ENCODE data around the gene PLTP.

The PLTP gene

DNA sequence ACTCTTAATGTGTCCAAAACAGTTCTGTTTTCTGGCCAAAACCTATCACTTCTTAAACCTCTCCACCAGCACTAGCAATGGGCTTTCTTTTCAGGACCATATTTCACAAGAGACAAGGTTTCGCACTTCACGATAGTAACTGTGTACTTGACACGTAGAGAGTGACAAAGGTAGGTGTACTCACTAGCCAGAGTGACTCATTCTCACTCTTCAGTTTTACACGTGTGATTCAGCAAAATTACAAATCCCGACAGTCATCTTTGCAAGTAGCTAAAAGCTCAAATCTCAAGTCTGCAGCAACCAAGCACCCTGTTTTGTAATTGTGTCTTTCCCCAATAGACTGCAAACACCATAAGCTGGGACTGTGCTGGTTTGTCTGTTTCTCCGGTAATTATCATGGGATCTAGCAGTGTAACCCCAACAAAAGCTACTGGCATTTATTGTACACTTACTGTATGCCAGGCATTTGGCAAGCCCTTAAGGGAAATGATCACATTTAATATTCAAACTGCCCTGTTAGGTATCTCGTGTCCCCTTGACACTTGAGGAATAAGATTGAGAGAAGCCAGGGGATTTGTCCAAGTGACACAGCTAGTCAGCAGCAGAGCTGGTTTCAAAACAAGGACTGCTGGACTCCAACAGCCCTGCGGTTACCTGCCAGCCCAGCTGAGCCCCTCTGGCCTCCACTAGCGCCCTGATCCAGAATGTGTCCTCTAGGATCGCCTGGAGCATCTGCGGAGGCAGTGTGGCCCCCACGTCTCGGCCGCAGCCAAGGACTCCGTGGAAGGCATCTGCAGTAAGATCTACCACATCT lies 32.4 kb upstream of the PLTP start:
- no peak for DNase-seq (ENCODE audit: low read depth)
- in situ Hi-C loops (cut with HindIII; ENCODE audit: low sequenced_read_pairs): loop anchor here (5.0 kb wide), 1 partner anchor 57 kb away; the partner anchor contains the start of gene SPATA25
- no peak overlapping the region for H3K4me3 ChIP-seq (ENCODE audit: low read depth, low read length)
- TF ChIP-seq, protein P1, sequence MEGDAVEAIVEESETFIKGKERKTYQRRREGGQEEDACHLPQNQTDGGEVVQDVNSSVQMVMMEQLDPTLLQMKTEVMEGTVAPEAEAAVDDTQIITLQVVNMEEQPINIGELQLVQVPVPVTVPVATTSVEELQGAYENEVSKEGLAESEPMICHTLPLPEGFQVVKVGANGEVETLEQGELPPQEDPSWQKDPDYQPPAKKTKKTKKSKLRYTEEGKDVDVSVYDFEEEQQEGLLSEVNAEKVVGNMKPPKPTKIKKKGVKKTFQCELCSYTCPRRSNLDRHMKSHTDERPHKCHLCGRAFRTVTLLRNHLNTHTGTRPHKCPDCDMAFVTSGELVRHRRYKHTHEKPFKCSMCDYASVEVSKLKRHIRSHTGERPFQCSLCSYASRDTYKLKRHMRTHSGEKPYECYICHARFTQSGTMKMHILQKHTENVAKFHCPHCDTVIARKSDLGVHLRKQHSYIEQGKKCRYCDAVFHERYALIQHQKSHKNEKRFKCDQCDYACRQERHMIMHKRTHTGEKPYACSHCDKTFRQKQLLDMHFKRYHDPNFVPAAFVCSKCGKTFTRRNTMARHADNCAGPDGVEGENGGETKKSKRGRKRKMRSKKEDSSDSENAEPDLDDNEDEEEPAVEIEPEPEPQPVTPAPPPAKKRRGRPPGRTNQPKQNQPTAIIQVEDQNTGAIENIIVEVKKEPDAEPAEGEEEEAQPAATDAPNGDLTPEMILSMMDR (IDR thresholded peaks at IDR 0.05; ENCODE audit: low read depth, low read length, missing control alignments): no peak

DNA sequence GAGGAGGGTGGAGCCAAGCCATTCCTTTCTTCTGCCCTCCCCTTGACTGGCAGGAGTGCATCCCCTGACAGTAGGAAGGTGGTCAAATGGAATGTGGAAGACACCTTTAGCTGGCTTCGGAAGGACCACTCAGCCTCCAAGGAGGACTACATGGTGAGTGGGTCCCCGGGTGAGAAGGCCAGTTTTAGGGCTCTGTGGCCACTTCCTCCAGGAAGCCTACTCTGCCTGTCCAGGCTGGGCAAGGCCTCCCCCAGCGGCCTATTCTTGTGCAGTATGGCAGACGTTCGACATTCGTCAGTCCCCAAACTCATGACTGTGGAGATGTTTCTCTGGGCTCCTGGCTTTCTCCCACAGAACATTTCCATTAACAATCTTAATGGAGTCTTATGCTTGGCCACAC lies 31.7 kb upstream of the PLTP start:
- no peak overlapping the region for H3K4me3 ChIP-seq (ENCODE audit: low read depth, low read length)
- in situ Hi-C loops (cut with HindIII; ENCODE audit: low sequenced_read_pairs): loop anchor here (5.0 kb wide), 1 partner anchor 56 kb away; the partner anchor contains the start of gene SPATA25
- DNase-seq (ENCODE audit: low read depth): no peak
- TF ChIP-seq, protein P1 (IDR thresholded peaks at IDR 0.05; ENCODE audit: low read depth, low read length, missing control alignments): no peak

DNA sequence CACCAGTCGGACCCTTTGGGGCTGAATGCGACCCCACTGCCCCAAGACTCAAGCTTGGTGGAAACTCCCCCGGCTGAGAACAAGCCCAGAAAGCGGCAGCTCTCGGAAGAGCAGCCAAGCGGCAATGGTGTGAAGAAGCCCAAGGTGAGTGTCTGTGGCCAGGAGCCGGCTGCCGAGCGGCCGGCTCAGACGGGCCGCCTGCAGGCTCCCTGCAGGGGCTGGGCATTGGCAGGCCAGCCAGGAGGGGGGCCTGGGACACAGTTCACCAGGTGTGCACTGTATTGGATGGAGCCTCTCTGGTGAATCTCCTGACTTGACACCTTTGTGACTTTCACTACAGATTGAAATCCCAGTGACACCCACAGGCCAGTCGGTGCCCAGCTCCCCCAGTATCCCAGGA lies 28.5 kb upstream of the PLTP start:
- in situ Hi-C loops (cut with HindIII; ENCODE audit: low sequenced_read_pairs): loop anchor here (5.0 kb wide), 1 partner anchor 53 kb away; the partner anchor contains the start of gene SPATA25
- TF ChIP-seq, protein P1 (IDR thresholded peaks at IDR 0.05; ENCODE audit: low read depth, low read length, missing control alignments): no peak
- H3K4me3 ChIP-seq (ENCODE audit: low read depth, low read length): no peak overlapping the region
- no peak for DNase-seq (ENCODE audit: low read depth)

DNA sequence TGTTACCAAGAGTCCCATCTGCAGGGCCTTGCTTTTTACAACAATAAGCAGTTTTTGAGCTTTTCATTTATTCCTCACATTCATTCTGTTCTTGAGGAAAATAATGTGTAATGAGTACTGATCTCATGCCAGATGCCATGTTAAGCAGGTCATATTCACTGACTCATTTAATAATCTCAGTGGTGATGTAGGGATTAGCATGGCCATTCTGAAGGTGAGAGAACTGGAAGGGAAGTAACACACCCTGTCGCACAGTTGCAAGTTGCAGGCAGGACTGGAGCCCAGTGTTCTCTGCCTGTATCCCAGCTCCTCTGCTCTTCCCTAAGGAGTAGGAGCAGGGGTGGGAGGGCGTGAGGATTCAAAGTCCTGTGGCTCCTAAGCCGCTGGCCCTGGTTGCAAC lies 28.1 kb upstream of the PLTP start:
- in situ Hi-C loops (cut with HindIII; ENCODE audit: low sequenced_read_pairs): loop anchor here (5.0 kb wide), 1 partner anchor 53 kb away; the partner anchor contains the start of gene SPATA25
- TF ChIP-seq, protein P1 (IDR thresholded peaks at IDR 0.05; ENCODE audit: low read depth, low read length, missing control alignments): no peak
- DNase-seq (ENCODE audit: low read depth): no peak
- H3K4me3 ChIP-seq (ENCODE audit: low read depth, low read length): no peak overlapping the region

DNA sequence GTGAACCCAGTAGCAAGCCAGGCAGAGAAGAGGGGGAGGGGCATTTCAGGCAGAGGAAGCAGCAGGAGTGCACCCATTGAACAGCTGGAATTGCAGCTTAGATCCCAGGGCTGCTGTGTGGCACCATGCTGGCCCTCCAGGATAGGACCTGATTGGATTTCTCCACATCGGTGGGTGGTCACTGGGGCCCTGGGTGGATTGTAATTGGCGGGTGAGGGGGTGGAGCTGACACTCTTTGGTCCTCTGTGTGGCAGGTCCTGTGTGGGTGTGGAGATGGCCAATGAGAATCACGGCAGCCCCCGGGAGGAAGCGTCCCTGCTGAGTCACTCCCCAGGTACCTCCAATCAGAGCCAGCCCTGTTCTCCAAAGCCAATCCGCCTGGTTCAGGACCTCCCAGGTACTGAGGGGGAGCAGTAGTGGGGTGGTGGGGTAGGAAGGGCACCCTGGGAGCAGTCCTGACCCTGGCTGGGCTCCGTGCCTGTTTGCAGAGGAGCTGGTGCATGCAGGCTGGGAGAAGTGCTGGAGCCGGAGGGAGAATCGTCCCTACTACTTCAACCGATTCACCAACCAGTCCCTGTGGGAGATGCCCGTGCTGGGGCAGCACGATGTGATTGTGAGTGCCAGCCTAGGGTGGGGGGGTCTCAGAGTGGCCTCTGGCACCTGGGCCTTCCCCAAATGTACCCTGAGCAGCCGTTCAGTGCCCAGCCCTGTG lies 26.9 kb upstream of the PLTP start:
- no peak overlapping the region for H3K4me3 ChIP-seq (ENCODE audit: low read depth, low read length)
- DNase-seq (ENCODE audit: low read depth): no peak
- in situ Hi-C loops (cut with HindIII; ENCODE audit: low sequenced_read_pairs): no loop called here
- TF ChIP-seq, protein P1 (IDR thresholded peaks at IDR 0.05; ENCODE audit: low read depth, low read length, missing control alignments): no peak

DNA sequence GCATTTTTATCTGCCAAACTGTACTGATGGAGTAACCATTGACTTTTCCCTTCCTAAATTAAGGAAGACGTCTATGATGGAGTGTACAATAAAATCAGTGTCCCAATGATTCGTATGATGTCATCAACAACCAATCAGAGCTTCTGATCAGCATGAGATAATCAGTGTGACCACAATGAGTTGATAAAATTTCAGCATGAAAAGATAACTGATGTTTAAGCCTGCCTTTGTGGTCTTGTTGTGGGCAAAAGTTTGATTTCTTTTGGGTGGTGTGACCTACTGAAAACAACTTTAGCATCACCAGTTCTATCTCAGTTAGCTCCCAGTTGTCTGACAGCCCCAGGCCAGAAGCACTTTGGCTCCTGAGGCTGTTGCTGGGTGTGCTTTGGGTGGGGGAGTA lies 25.8 kb upstream of the PLTP start:
- H3K4me3 ChIP-seq (ENCODE audit: low read depth, low read length): no peak overlapping the region
- in situ Hi-C loops (cut with HindIII; ENCODE audit: low sequenced_read_pairs): no loop called here
- no peak for DNase-seq (ENCODE audit: low read depth)
- TF ChIP-seq, protein P1 (IDR thresholded peaks at IDR 0.05; ENCODE audit: low read depth, low read length, missing control alignments): no peak
